Thymus (tissue), 11 donors: Measurements from ENCODE around the gene SLC25A45. TPM values are rescaled to one million over a fixed set of nuclear protein-coding genes. Genes with fewer than 3 reads are reported as not detected.

Experiments
- DNase-seq, 9 donors: peaks; one replicate each; pipeline ENCODE4 v3.0.0-alpha.2; 2013; ENCODE audit warnings: low spot score in 9 of 9, low read depth in 6 of 9, missing footprints in 1 of 9
- H3K27ac ChIP-seq, 2 donors: one replicate each; pipeline ENCODE4 v1.5.1; 2013; ENCODE audit warnings: control low read depth in 1 of 2, low read depth in 1 of 2, low read length in 1 of 2, mild to moderate bottlenecking in 1 of 2, moderate library complexity in 1 of 2
- H3K27me3 ChIP-seq, 2 donors: one replicate each; pipeline ENCODE4 v1.5.1; 2013; ENCODE audit warnings: low read length in 1 of 2; ENCODE audit not compliant: control insufficient read depth in 2 of 2, insufficient read depth in 1 of 2
- H3K36me3 ChIP-seq, 2 donors: one replicate each; pipeline ENCODE4 v1.5.1; 2013; ENCODE audit warnings: low read length in 1 of 2, mild to moderate bottlenecking in 1 of 2, moderate library complexity in 1 of 2; ENCODE audit not compliant: control insufficient read depth in 2 of 2, insufficient read depth in 2 of 2
- H3K4me1 ChIP-seq, 2 donors: one replicate each; pipeline ENCODE4 v1.5.1; 2013; ENCODE audit warnings: low read length in 2 of 2; ENCODE audit not compliant: control insufficient read depth in 2 of 2, insufficient read depth in 2 of 2
- H3K4me3 ChIP-seq, 2 donors: one replicate each; pipeline ENCODE4 v1.5.1; 2013; ENCODE audit warnings: low read length in 2 of 2, control low read depth in 1 of 2, mild to moderate bottlenecking in 1 of 2
- H3K9me3 ChIP-seq, 2 donors: one replicate each; pipeline ENCODE4 v1.5.1; 2013; ENCODE audit warnings: low read length in 1 of 2, mild to moderate bottlenecking in 1 of 2; ENCODE audit not compliant: control insufficient read depth in 2 of 2, insufficient read depth in 1 of 2
- WGBS: extraction: QIAGEN DNeasy Blood & Tissue Kit; methylation state at CpG from one replicate; pipeline ENCODE4 v1.1.7; 2013; 5-methylcytosine and 5-hydroxymethylcytosine counted together
- polyA plus RNA-seq: library from polyadenylated mRNA; stranded (reverse); fragments of 200-250 nt; gene quantifications from one replicate; pipeline ENCODE4 v1.2.3, GENCODE V29; 2013
- total RNA-seq: library from RNA; stranded (reverse); fragments of 120-200 nt; gene quantifications from one replicate; pipeline ENCODE4 v1.2.4, GENCODE V29; 2013
- donor health status: healthy.

SLC25A45 gene
- total and polyA plus RNA-seq, 2 donors, result 8.1 to 35.3 TPM

DNA sequence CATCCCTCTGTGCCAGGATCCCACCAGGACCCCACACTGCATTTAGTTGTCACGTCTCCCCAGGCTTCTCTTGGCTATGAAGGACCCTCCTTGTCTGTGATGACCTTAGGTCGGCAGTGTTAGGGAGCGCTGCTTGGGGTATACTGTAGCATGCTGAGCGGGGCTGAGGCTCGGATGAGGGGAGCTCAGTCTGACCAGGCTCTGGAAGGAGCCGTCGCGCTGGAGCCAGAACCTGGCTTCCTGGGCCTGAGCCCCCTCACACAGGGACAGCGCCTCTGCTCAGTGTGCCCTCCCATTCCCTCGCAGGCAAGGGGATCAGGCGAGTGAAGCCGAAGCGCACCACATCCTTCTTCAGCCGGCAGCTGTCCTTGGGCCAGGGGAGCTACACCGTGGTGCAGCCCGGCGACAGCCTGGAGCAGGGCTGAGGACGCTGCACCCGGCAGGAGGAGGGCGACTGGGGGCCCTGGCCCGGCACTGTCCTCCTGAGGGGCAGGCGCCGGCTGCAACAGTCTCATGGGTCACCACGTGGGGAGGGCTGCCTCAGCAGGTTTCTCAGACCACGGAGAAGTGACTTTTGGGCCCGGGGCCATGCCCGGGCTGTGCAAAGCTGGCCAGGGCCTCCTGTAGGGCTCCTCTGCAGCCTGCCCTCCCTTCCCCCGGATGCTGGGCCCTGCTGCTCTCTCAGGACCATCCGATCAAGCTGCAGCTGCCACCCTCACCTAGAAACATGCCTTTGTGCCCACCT lies 28.7 kb upstream of the SLC25A45 start:
- peaks cover 0 to 4% of the 10 kb centered on the region in 2 donors for H3K4me1 ChIP-seq
- no peak for DNase-seq
- no peaks in the 10 kb centered on the region for H3K9me3 ChIP-seq
- H3K27ac ChIP-seq, result no peak overlapping the region
- no peaks in the 10 kb centered on the region for H3K27me3 ChIP-seq
- peaks cover 49 to 60% of the 10 kb centered on the region in 2 donors for H3K36me3 ChIP-seq
- no peak overlapping the region for H3K4me3 ChIP-seq
- WGBS, result 94% methylated on average over 29 of the region's 29 CpGs

DNA sequence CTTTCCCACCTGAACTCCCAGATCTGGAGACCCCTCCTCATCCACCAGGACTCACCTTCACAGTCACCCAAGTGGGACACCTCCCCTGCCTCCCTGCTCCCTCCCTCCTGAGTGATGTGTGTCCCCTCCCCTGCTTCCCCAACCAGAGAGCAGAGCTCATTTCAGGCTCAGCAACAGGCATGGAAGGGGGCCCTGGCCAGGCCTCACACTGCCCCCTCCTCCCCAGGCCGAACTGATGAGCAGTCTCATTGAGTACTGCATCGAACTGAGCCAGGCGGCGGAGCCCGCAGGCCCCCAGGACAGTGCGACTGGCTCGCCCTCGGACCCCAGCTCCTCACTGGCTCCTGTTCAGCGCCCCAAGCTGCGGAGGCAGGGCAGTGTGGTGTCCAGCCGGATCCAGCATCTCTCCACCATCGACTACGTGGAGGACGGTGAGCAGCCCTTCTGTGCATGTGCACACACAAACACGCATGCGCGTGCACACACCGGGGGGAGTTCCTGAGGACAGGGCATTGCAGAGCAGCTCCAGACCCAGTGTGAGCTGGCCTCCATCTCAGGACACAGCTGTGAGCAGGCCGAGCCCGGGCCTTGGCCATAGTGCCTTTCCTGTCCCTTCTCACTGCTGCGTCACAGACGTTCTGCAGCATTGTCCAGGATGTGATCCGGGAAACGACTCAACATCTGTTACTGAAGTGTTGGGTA lies 22.3 kb upstream of the SLC25A45 start:
- DNase-seq, result no peak
- H3K4me3 ChIP-seq, result no peak overlapping the region
- 94% methylated on average over 24 of the region's 24 CpGs for WGBS
- peak overlapping the region in 1 of 2 donors; percentile 19 for H3K27ac ChIP-seq
- H3K9me3 ChIP-seq, result no peaks in the 10 kb centered on the region
- peaks cover 60 to 73% of the 10 kb centered on the region in 2 donors for H3K36me3 ChIP-seq
- no peaks in the 10 kb centered on the region for H3K27me3 ChIP-seq
- peaks cover 15 to 20% of the 10 kb centered on the region in 2 donors for H3K4me1 ChIP-seq

DNA sequence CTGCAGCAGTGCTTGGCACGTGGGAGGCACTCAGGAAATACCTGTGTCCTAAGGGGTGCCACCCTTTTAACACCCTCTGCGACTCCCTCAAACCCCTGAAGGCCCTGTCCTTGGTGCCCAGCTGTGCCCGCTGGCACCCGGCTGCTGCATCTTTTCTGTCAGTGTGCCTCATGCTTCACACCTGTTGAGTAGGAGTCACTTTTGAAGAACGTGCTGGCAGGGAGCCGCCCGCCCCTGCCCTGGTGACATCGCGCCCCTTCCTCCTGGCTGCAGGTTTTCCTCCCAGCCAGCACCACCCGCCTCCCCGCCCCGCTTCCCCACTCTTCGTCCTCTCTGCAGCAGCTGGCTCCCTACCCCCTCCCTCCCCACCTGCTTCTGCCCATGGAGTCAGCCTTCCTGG lies 21.8 kb upstream of the SLC25A45 start:
- DNase-seq, result peak in 1 of 9 donors; percentile 41
- Histone ChIP-seq H3K27me3 (no peaks in the 10 kb centered on the region), H3K9me3 (no peaks in the 10 kb centered on the region), H3K4me1 (peaks cover 15 to 20% of the 10 kb centered on the region in 2 donors), H3K27ac (peak overlapping the region; percentile 19 to 74), H3K36me3 (peaks cover 60 to 73% of the 10 kb centered on the region in 2 donors), H3K4me3 (no peak overlapping the region)
- WGBS, result 24% methylated on average over 13 of the region's 13 CpGs

DNA sequence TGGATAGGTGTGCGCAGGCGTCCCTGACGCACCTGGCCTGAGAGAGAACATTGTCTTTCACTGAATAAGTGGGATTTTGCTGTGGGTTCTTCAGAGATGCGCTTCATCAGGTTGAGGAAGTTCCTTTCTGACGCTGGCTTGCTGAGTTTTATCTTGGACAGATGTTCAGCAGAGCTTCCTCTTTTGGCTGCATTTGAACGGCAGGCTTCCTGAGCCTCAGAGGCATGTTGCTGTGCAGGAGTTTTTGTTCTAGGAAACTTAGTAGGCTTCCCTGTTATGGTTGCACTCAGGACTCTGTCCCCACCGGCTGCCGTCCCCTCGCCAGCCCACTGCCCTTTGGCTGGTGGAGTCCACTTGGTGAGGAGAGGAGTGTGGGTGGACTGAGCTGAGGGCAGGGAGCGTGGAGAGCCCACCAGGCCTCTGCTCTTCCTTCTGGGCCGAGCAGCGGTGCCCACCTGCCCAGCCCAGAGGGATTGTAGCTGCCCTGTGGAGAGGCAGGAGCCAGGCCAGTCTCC lies 21.2 kb upstream of the SLC25A45 start:
- peaks cover 15 to 20% of the 10 kb centered on the region in 2 donors for H3K4me1 ChIP-seq
- H3K9me3 ChIP-seq, result no peaks in the 10 kb centered on the region
- no peaks in the 10 kb centered on the region for H3K27me3 ChIP-seq
- 21% methylated on average over 12 of the region's 12 CpGs for WGBS
- H3K27ac ChIP-seq, result peak overlapping the region; percentile 74 to 78
- peak in 2 of 9 donors; percentile 24 to 67 for DNase-seq
- H3K36me3 ChIP-seq, result peaks cover 56 to 70% of the 10 kb centered on the region in 2 donors
- H3K4me3 ChIP-seq, result no peak overlapping the region

DNA sequence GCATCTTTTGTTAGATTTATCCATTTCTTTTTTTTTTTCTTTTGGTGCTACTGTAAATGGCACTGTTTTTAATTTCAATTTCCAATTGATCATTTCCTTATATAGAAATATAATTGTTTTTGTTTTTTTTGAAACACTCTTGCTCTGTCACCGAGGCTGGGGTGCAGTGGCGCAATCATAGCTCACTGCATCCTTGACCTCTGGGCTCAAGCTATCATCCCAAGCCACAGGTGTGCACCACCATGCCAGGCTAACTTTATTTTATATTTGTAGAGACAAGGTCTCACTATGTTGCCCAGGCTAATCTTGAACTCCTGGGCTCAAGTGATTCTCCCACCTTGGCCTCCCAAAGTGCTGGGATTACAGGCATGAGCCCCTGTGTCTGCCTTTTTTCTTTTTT lies 20.3 kb upstream of the SLC25A45 start:
- Histone ChIP-seq H3K4me1 (peaks cover 15 to 20% of the 10 kb centered on the region in 2 donors), H3K36me3 (peaks cover 58 to 68% of the 10 kb centered on the region in 2 donors), H3K4me3 (no peak overlapping the region), H3K27ac (no peak overlapping the region), H3K9me3 (no peaks in the 10 kb centered on the region), H3K27me3 (no peaks in the 10 kb centered on the region)
- WGBS, result 97% methylated on average over 2 of the region's 2 CpGs
- DNase-seq, result no peak

DNA sequence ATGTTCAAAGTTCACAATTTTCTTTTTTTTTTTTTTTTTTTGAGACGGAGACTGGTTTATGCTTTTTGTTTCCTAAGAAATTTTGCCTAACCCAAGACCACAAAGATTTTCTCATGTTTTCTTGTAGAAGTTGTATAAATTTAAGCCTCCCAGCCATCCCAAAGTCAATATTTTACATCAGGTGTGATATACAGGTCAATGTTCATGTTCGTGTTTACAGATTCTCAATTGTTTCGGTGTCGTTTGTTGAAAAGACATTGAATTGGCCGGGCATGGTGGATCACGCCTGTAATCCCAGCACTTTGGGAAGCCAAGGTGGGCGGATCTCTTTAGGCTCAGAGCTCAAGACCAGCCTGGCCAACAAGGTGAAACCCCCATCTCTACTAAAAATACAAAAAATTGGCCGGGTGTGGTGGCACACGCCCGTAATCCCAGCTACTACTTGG lies 19.4 kb upstream of the SLC25A45 start:
- 98% methylated on average over 10 of the region's 10 CpGs for WGBS

DNA sequence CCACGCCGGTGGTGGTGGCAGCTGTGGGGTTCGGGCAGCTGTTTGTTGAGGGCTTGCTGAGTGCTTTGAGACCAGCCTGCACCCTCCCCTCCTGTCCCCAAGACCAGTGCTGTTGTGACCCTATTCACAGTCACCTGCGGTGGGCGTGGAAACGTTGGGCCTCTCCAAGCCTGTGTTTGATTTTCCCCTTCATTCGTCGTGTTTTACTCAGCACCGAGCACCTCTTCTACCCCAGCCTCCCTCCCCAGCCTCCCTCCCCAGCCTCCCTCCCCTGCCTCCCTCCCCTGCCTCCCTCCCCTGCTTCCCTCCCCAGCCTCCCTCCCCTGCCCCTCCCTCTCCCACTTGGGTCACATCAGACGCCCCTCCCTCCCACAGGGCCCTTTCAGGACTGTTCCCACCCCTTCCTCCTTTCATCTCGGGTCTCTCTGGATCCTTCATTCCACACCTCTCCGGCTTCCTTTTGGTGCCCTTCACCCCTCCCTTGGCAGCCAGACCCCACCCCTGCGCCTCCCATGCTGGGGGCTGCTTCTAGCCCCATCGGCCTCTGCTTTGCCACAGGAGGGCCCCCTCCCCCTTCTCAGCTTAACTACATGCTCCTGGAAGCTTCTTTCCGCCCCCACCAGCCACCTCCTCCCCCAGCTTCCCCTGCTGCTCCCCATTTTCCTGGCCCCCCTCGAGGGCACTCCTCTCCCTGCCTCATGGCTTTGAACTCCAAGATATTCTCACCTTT lies 18.8 kb upstream of the SLC25A45 start:
- DNase-seq, result no peak
- H3K4me3 ChIP-seq, result no peak overlapping the region
- peaks cover 64 to 70% of the 10 kb centered on the region in 2 donors for H3K36me3 ChIP-seq
- H3K27ac ChIP-seq, result no peak overlapping the region
- H3K4me1 ChIP-seq, result peaks cover 15 to 20% of the 10 kb centered on the region in 2 donors
- no peaks in the 10 kb centered on the region for H3K9me3 ChIP-seq
- no peaks in the 10 kb centered on the region for H3K27me3 ChIP-seq
- WGBS, result 92% methylated on average over 16 of the region's 16 CpGs

More for the DNA sequence above, 19.4 kb upstream of the SLC25A45 start:
- Histone ChIP-seq H3K36me3 (peaks cover 60 to 69% of the 10 kb centered on the region in 2 donors), H3K27ac (no peak overlapping the region), H3K9me3 (no peaks in the 10 kb centered on the region), H3K27me3 (no peaks in the 10 kb centered on the region), H3K4me3 (no peak overlapping the region), H3K4me1 (peaks cover 15 to 20% of the 10 kb centered on the region in 2 donors)
- DNase-seq, result no peak

DNA sequence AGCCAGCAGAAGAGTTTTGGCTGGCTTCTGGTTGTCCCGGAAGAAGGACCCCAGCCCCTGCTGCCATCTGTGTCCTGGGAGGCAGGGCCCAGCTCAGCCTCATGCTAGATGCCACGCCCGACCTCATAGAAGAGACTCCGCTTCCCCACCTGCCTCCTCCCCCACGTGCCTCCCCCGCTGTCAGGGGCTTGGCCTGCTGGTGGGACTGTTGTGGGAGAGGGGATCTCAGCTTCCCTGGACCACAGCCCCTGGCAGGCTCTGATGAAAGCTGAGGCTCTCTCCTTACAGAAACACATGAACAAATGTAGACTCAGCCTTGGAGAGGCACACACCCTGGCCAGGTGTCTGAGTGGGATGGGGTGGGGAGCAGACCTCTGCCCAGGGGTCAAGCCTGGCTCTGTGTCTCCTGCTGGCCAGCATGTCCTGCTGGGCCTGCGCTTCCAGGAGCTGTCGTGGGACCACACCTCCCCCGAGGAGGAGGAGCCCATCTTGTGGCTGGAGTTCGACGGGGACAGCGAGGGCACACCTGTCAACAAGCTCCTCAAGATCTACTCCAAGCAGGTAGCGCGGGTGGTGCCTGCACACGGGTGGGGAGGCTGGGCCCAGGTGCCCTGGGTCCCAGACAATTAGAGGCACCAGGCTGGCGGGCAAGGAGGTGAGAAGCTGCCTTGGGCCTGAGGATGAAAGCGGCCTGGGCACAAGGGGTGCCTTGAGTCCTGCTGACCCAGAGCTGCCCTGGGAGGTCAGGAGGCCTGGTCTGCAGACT lies 18.0 kb upstream of the SLC25A45 start:
- Histone ChIP-seq H3K27ac (no peak overlapping the region), H3K9me3 (no peaks in the 10 kb centered on the region), H3K36me3 (peaks cover 68 to 74% of the 10 kb centered on the region in 2 donors), H3K4me1 (peaks cover 15 to 20% of the 10 kb centered on the region in 2 donors), H3K4me3 (no peak overlapping the region), H3K27me3 (no peaks in the 10 kb centered on the region)
- 91% methylated on average over 17 of the region's 17 CpGs for WGBS
- no peak for DNase-seq
